HUDEP-2 (cell line): ENCODE data around the gene ALPK1.
"Not testable (repeated sequence)": the region's sequence is repeated elsewhere in the genome, so short reads cannot be mapped to it uniquely, and the experiment has no call there.

Experiments used
- DNase-seq, 76 experiments: peaks; one replicate each; lab custom pipeline; 2025; ENCODE audit not compliant: unreplicated experiment in 76 of 76; lab: John Stamatoyannopoulos, UW

The ALPK1 gene

GRCh38 chr4:112442226-112442625 is 145.1 kb downstream of the ALPK1 start:
- not testable (repeated sequence) for DNase-seq

- DNase-seq: no peak
Observed at GRCh38 chr4:112448306-112449132, 151.3 kb downstream of the ALPK1 start.

DNA sequence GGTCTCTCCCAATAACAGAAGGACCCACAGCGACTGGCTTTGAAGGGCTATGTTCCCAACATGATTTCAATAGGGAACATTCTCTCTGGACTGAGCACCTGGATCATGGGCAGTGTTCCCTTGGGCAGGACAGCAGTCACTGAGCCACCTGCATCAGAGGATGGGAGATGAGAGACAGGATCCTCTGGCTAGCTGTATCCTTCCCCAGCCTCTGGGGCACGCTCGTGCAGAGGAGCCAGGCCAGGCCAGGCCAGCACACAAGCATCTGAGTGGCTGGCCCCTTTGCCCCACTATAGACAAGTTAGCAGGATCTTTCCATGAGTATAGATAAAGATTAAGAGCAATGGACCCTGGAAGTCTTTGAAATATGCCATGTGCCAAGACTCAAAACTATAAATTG is 152.5 kb downstream of the ALPK1 start:
- no peak for DNase-seq

GRCh38 chr4:112451104-112451503 is 153.9 kb downstream of the ALPK1 start:
- DNase-seq: no peak

GRCh38 chr4:112451831-112452230 is 154.7 kb downstream of the ALPK1 start:
- DNase-seq: no peak

DNA sequence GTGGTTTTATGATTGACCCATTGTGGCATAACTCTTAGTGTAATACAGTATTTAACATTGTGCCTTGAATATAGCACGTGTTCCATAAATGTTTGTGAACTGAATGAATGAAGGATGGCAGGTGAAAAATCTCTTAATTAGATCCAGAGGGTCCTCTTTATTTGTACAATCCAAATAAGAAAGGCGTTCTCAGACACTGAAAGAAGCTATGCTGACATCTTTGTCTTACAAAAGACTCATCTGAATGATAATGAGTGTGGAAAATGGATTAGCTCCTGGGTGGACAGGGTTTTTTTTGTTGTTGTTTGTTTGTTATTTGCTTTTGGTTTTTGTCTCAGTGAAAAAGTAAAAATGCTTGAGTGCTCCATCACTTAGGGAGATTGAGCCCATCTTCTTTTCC is 156.2 kb downstream of the ALPK1 start:
- no peak for DNase-seq

- no peak for DNase-seq
Observed at GRCh38 chr4:112472318-112472717, 175.1 kb downstream of the ALPK1 start.

DNA sequence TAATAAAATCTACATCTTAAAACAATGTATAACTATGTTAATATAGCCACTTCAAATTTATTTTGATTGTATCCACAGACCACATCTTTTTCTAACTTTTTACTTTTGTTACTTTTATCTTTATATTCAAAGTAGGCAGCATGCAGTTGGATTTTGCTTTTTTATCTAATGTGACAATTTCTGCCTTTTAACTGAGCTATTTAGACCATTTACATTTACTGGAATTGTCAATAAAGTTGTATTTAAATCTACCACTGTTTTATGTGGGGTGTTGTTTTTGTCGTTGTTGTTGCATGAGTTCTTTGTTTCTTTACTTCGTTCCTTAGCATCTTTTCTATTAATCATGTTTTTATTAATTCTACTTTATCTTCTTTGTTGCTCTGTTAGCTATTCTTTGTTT is 176.8 kb downstream of the ALPK1 start:
- DNase-seq: no peak

DNA sequence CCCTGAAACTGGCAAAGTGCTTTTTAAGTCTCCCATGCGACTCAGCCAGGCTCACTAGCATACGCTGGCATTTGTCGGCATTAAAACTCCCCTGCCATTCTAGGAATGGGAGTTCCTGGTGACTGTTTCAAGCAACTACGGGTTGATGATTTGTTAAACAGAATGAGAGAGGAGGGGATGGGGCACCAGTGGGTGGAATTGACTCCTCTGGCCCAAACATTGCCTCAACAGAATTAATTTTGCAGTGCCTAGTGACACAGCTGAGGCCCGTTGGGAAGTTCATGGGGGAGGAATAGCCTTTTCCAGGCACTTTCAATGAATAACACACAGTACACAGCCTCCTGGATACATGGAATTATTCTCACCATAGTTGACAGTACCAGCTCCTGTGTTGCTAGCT is 188.8 kb downstream of the ALPK1 start:
- no peak for DNase-seq

- not testable (repeated sequence) for DNase-seq
Observed at GRCh38 chr4:112490808-112491207, 193.6 kb downstream of the ALPK1 start.
